ENCODE data around the gene FMO1.

The FMO1 gene

GRCh38 chr1:171270806-171271205 is 22.5 kb downstream of the FMO1 start:
- no peak overlapping the region for H3K27ac ChIP-seq (ENCODE audit: low read length)
- TF ChIP-seq EZH2 (optimal IDR thresholded peaks at IDR 0.05; ENCODE audit: low read depth, low read length), result no peak
- no peak for TF ChIP-seq CTCF (IDR thresholded peaks at IDR 0.05; ENCODE audit: low read length)
- no peak for TF ChIP-seq EZH2phosphoT487 (IDR thresholded peaks at IDR 0.05; ENCODE audit: low read length)

GRCh38 chr1:171277534-171277933 is 29.2 kb downstream of the FMO1 start:
- no peak overlapping the region for H3K4me3 ChIP-seq (ENCODE audit: low read length)
- no peak overlapping the region for H2AFZ ChIP-seq (ENCODE audit: low read length)
- no peaks in the 10 kb centered on the region for H3K27me3 ChIP-seq (replicated peaks; ENCODE audit: insufficient read depth, low read length)
- no peaks in the 10 kb centered on the region for H3K36me3 ChIP-seq (replicated peaks; ENCODE audit: insufficient read depth, low read length)
- H4K20me1 ChIP-seq (ENCODE audit: insufficient read depth, low read length), result no peaks in the 10 kb centered on the region
- no peak overlapping the region for H3K9ac ChIP-seq (ENCODE audit: low read length)
- no peaks in the 10 kb centered on the region for H3K9me2 ChIP-seq (replicated peaks; ENCODE audit: insufficient read depth, low read length)
- TF ChIP-seq EZH2 (optimal IDR thresholded peaks at IDR 0.05; ENCODE audit: low read depth, low read length), result no peak
- TF ChIP-seq EZH2phosphoT487 (IDR thresholded peaks at IDR 0.05; ENCODE audit: low read length), result no peak
- TF ChIP-seq CTCF (IDR thresholded peaks at IDR 0.05; ENCODE audit: low read length), result no peak
- no peaks in the 10 kb centered on the region for H3K79me2 ChIP-seq (ENCODE audit: low read length)
- no peak overlapping the region for H3K4me2 ChIP-seq (ENCODE audit: low read depth, low read length)
- H3K27ac ChIP-seq (ENCODE audit: low read length), result no peak overlapping the region
- no peaks in the 10 kb centered on the region for H3K9me3 ChIP-seq (replicated peaks; ENCODE audit: insufficient read depth, low read length)
- no peak for DNase-seq
- no peaks in the 10 kb centered on the region for H3K4me1 ChIP-seq (ENCODE audit: low read length)
- H3F3A ChIP-seq (ENCODE audit: insufficient read depth, low read length), result no peaks in the 10 kb centered on the region

More at GRCh38 chr1:171270806-171271205, 22.5 kb downstream of the FMO1 start:
- no peaks in the 10 kb centered on the region for H4K20me1 ChIP-seq (ENCODE audit: insufficient read depth, low read length)
- H2AFZ ChIP-seq (ENCODE audit: low read length), result no peak overlapping the region
- no peak overlapping the region for H3K4me3 ChIP-seq (ENCODE audit: low read length)
- H3K4me1 ChIP-seq (ENCODE audit: low read length), result no peaks in the 10 kb centered on the region
- no peaks in the 10 kb centered on the region for H3K27me3 ChIP-seq (replicated peaks; ENCODE audit: insufficient read depth, low read length)
- H3K9ac ChIP-seq (ENCODE audit: low read length), result no peak overlapping the region
- H3K9me3 ChIP-seq (replicated peaks; ENCODE audit: insufficient read depth, low read length), result no peaks in the 10 kb centered on the region
- no peak overlapping the region for H3K4me2 ChIP-seq (ENCODE audit: low read depth, low read length)
- H3F3A ChIP-seq (ENCODE audit: insufficient read depth, low read length), result no peaks in the 10 kb centered on the region
- DNase-seq, result no peak
- H3K9me2 ChIP-seq (replicated peaks; ENCODE audit: insufficient read depth, low read length), result no peaks in the 10 kb centered on the region
- no peaks in the 10 kb centered on the region for H3K79me2 ChIP-seq (ENCODE audit: low read length)
- no peaks in the 10 kb centered on the region for H3K36me3 ChIP-seq (replicated peaks; ENCODE audit: insufficient read depth, low read length)

GRCh38 chr1:171279234-171279633 is 30.9 kb downstream of the FMO1 start:
- DNase-seq, result no peak
- no peak overlapping the region for H3K27ac ChIP-seq (ENCODE audit: low read length)
- no peaks in the 10 kb centered on the region for H4K20me1 ChIP-seq (ENCODE audit: insufficient read depth, low read length)
- H3K9me2 ChIP-seq (replicated peaks; ENCODE audit: insufficient read depth, low read length), result no peaks in the 10 kb centered on the region
- H3K79me2 ChIP-seq (ENCODE audit: low read length), result no peaks in the 10 kb centered on the region
- H3K4me3 ChIP-seq (ENCODE audit: low read length), result no peak overlapping the region
- H2AFZ ChIP-seq (ENCODE audit: low read length), result no peak overlapping the region
- H3K4me1 ChIP-seq (ENCODE audit: low read length), result no peaks in the 10 kb centered on the region
- H3K27me3 ChIP-seq (replicated peaks; ENCODE audit: insufficient read depth, low read length), result no peaks in the 10 kb centered on the region
- H3K4me2 ChIP-seq (ENCODE audit: low read depth, low read length), result no peak overlapping the region
- no peaks in the 10 kb centered on the region for H3K9me3 ChIP-seq (replicated peaks; ENCODE audit: insufficient read depth, low read length)
- H3K36me3 ChIP-seq (replicated peaks; ENCODE audit: insufficient read depth, low read length), result no peaks in the 10 kb centered on the region
- no peak overlapping the region for H3K9ac ChIP-seq (ENCODE audit: low read length)
- TF ChIP-seq EZH2 (optimal IDR thresholded peaks at IDR 0.05; ENCODE audit: low read depth, low read length), result no peak
- TF ChIP-seq CTCF (IDR thresholded peaks at IDR 0.05; ENCODE audit: low read length), result no peak
- TF ChIP-seq EZH2phosphoT487 (IDR thresholded peaks at IDR 0.05; ENCODE audit: low read length), result no peak
- H3F3A ChIP-seq (ENCODE audit: insufficient read depth, low read length), result no peaks in the 10 kb centered on the region

Data from MM.1S (cell line).